DND-41 (cell line): ENCODE data around the gene COL13A1.

Source experiments
- ATAC-seq: fragments of 200-7000 bp; cut with Tn5 transposase; 3 replicates; pipeline ENCODE4 v1.9.1; 2021; ENCODE audit warnings: low read depth; ENCODE audit not compliant: insufficient read depth
- DNase-seq: peaks from one replicate; pipeline ENCODE4 v3.0.0-alpha.2; 2020
- H2AFZ ChIP-seq: 2 replicates; pipeline ENCODE4 v1.6.0; 2012; ENCODE audit warnings: low read depth, low read length
- H3K27ac ChIP-seq: 2 replicates; pipeline ENCODE4 v1.5.1; 2012; ENCODE audit warnings: low read length, inconsistent platforms
- H3K27me3 ChIP-seq: fragments of 200-600 bp; sonication (generic); 2 replicates; pipeline ENCODE4 v1.6.0; 2012; ENCODE audit warnings: low read length, mild to moderate bottlenecking, inconsistent platforms; ENCODE audit not compliant: insufficient read depth, poor library complexity
- H3K36me3 ChIP-seq: 2 replicates; pipeline ENCODE4 v1.5.1; 2012; ENCODE audit warnings: low read length, inconsistent platforms; ENCODE audit not compliant: insufficient read depth
- H3K4me1 ChIP-seq: 2 replicates; pipeline ENCODE4 v1.5.1; 2012; ENCODE audit warnings: mild to moderate bottlenecking, low read length; ENCODE audit not compliant: insufficient read depth
- H3K4me2 ChIP-seq: 2 replicates; pipeline ENCODE4 v1.6.0; 2012; ENCODE audit warnings: mild to moderate bottlenecking, moderate library complexity, low read length, inconsistent platforms; ENCODE audit not compliant: insufficient read depth
- H3K4me3 ChIP-seq, 2 experiments: fragments of 200-600 bp in 1 of 2; shearing (Covaris generic) in 1 of 2; 2 replicates each; pipeline ENCODE4 v1.5.1; 2012 to 2016; ENCODE audit warnings: inconsistent platforms in 2 of 2, low read length in 2 of 2, mild to moderate bottlenecking in 2 of 2, low read depth in 1 of 2, moderate library complexity in 1 of 2
- H3K79me2 ChIP-seq: 2 replicates; pipeline ENCODE4 v1.6.0; 2012; ENCODE audit warnings: low read length, inconsistent platforms; ENCODE audit not compliant: insufficient read depth
- H3K9ac ChIP-seq: 2 replicates; pipeline ENCODE4 v1.6.0; 2012; ENCODE audit warnings: low read depth, mild to moderate bottlenecking, inconsistent platforms, low read length, moderate library complexity
- H3K9me3 ChIP-seq: 2 replicates; pipeline ENCODE4 v1.5.1; 2012; ENCODE audit warnings: low read length, moderate library complexity, mild to moderate bottlenecking, inconsistent platforms; ENCODE audit not compliant: insufficient read depth, severe bottlenecking
- H4K20me1 ChIP-seq: 2 replicates; pipeline ENCODE4 v1.6.0; 2012; ENCODE audit warnings: low read length; ENCODE audit not compliant: insufficient read depth
- CTCF ChIP-seq: IDR thresholded peaks from 2 replicates; pipeline ENCODE4 v1.5.1; 2012; ENCODE audit warnings: borderline replicate concordance, low read length, moderate library complexity, mild to moderate bottlenecking; ENCODE audit not compliant: poor library complexity, severe bottlenecking; ENCODE audit errors: extremely low read depth
- EZH2 ChIP-seq: IDR thresholded peaks from 3 replicates; pipeline ENCODE4 v1.6.1; 2012; ENCODE audit warnings: borderline replicate concordance, low read depth, mild to moderate bottlenecking, moderate library complexity, low read length, inconsistent platforms; ENCODE audit not compliant: severe bottlenecking

The COL13A1 gene

GRCh38 chr10:69968830-69969229 is 167.1 kb downstream of the COL13A1 start:
- Histone ChIP-seq H4K20me1 (no peaks in the 10 kb centered on the region), H3K27me3 (peaks cover 30% of the 10 kb centered on the region), H3K9ac (no peak overlapping the region), H2AFZ (no peak overlapping the region), H3K27ac (no peak overlapping the region), H3K79me2 (no peaks in the 10 kb centered on the region), H3K4me1 (no peaks in the 10 kb centered on the region), H3K36me3 (no peaks in the 10 kb centered on the region), H3K4me3 (no peak overlapping the region), H3K4me2 (no peak overlapping the region), H3K9me3 (no peaks in the 10 kb centered on the region)
- ATAC-seq (no peak), DNase-seq (no peak)
- TF ChIP-seq CTCF (no peak), EZH2 (no peak)

GRCh38 chr10:69969977-69970376 is 168.3 kb downstream of the COL13A1 start:
- H3K27ac ChIP-seq, result no peak overlapping the region
- H4K20me1 ChIP-seq, result no peaks in the 10 kb centered on the region
- no peak overlapping the region for H2AFZ ChIP-seq
- DNase-seq (no peak), ATAC-seq (no peak)
- no peak overlapping the region for H3K4me2 ChIP-seq
- no peaks in the 10 kb centered on the region for H3K4me1 ChIP-seq
- H3K79me2 ChIP-seq, result no peaks in the 10 kb centered on the region
- no peaks in the 10 kb centered on the region for H3K36me3 ChIP-seq
- no peak for TF ChIP-seq EZH2
- no peak for TF ChIP-seq CTCF
- no peaks in the 10 kb centered on the region for H3K9me3 ChIP-seq
- no peak overlapping the region for H3K4me3 ChIP-seq
- no peak overlapping the region for H3K9ac ChIP-seq
- peaks cover 30% of the 10 kb centered on the region for H3K27me3 ChIP-seq

DNA sequence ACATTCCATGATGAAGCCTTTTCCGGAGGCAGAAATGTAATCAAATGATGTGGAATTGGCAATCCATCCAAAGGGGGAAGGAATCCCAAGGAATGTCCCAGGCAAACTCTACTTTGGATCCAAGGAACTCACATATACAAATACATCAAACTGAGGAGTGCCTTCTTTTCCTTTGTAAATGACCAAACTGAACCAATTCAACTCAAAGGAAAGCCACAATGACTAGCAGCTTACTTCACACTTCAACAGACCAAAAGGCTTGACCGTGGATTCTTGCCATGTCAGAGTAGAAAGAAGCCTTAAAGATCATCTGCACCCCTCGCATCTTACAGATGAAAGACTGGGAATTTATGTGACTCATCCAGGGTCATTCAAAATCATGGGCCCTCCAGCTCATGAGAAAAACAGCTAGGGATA is 171.3 kb downstream of the COL13A1 start:
- TF ChIP-seq CTCF (no peak), EZH2 (no peak)
- ATAC-seq (no peak), DNase-seq (no peak)
- Histone ChIP-seq H3K4me3 (no peak overlapping the region), H3K36me3 (no peaks in the 10 kb centered on the region), H3K4me1 (peaks cover 4% of the 10 kb centered on the region; the same call in 1 of the 2 replicates), H2AFZ (no peak overlapping the region), H3K4me2 (no peak overlapping the region), H4K20me1 (no peaks in the 10 kb centered on the region), H3K9me3 (no peaks in the 10 kb centered on the region), H3K79me2 (no peaks in the 10 kb centered on the region), H3K9ac (no peak overlapping the region), H3K27ac (no peak overlapping the region), H3K27me3 (peaks cover 28% of the 10 kb centered on the region)

- H3K4me3 ChIP-seq, result no peak overlapping the region
- H2AFZ ChIP-seq, result no peak overlapping the region
- no peak overlapping the region for H3K9ac ChIP-seq
- no peak for TF ChIP-seq CTCF
- TF ChIP-seq EZH2, result no peak
- no peaks in the 10 kb centered on the region for H3K79me2 ChIP-seq
- peaks cover 22% of the 10 kb centered on the region for H3K27me3 ChIP-seq
- no peak overlapping the region for H3K4me2 ChIP-seq
- no peaks in the 10 kb centered on the region for H3K36me3 ChIP-seq
- DNase-seq, result no peak
- no peaks in the 10 kb centered on the region for H4K20me1 ChIP-seq
- H3K27ac ChIP-seq, result no peak overlapping the region
- no peak for ATAC-seq
- H3K9me3 ChIP-seq, result no peaks in the 10 kb centered on the region
- H3K4me1 ChIP-seq, result peaks cover 4% of the 10 kb centered on the region; the same call in 1 of the 2 replicates
Observed at GRCh38 chr10:69973678-69974077, 172.0 kb downstream of the COL13A1 start.
